Dermis blood vessel endothelial cell (primary cell): ENCODE measurements around the gene MAEA. TPM values are rescaled to one million over a fixed set of nuclear protein-coding genes. Genes with fewer than 3 reads are reported as not detected.

Source experiments
- DNase-seq: peaks from one replicate; pipeline ENCODE4 v3.0.0; 2010
- total RNA-seq: library from RNA; depleted of rRNA; stranded (reverse); fragments of >200 nt; gene quantifications from 2 replicates; pipeline ENCODE4 v1.2.3, GENCODE V29; 2014

The MAEA gene
- total RNA-seq, 1 donor from 2014 or later, result 75.9 TPM

DNA sequence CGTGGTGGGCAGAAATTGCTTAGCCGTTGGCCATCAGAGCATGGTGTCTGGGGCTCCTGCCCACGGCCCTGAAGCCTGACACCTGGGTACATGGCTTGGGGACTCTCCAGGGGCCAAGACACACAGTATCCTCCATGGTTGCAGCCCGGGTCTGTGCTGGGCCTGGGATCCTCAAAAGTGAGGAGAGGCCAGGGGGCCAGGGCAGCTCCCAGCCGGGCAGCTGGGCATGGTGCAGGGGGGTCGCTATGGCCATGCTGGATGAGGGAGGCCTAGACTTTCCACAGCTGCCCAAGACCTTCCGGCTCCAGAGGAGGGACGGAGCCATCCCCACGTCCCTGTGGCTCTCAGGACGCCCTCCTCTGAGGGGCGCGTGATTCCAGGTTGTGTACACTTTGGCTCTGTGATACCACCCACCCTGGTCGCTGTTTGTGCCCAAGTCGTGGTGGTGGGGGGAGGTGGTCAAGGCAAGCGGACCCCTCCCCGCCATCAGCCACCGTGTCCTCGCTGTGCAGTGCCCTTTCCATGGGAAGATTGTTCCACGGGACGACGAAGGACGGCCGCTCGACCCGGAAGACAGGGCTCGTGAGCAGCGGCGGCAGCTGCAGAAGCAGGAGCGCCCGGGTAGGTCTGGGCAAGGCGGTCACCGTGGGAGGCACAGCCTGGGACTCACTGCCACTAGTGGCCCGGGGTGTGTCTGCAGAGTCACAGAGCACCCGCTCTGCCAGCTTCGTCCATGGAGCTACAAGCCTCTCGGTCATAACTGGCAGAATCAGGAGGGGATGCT, 90.9 kb downstream of the MAEA start:
- no peak for DNase-seq

DNA sequence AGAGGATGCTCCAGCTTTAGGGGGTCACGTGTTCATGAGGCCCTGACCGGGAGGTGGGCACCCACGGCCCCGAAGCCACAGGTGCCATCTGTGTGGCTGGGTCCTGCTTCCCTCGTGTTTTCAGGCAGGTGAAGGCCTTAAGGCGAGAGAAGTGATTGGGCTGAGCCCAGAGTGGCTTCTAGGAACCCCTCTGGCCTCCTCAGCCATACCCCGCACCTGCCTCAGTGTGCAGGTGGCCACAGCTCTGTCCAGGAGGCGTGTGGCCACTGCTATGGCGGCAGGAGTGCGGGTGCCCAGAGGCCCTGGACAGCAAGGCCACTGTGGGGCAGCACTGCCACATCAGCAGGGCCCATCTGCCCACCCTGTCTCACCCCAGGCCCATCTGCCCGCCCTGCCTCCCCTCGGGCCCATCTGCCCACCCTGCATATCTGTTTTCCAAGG, 91.5 kb downstream of the MAEA start:
- no peak for DNase-seq

- DNase-seq, result no peak
These were observed 92.4 kb downstream of the MAEA start for GRCh38 chr4:1381944-1382541.

- DNase-seq, result no peak
These were observed 93.4 kb downstream of the MAEA start for GRCh38 chr4:1382776-1383727.

DNA sequence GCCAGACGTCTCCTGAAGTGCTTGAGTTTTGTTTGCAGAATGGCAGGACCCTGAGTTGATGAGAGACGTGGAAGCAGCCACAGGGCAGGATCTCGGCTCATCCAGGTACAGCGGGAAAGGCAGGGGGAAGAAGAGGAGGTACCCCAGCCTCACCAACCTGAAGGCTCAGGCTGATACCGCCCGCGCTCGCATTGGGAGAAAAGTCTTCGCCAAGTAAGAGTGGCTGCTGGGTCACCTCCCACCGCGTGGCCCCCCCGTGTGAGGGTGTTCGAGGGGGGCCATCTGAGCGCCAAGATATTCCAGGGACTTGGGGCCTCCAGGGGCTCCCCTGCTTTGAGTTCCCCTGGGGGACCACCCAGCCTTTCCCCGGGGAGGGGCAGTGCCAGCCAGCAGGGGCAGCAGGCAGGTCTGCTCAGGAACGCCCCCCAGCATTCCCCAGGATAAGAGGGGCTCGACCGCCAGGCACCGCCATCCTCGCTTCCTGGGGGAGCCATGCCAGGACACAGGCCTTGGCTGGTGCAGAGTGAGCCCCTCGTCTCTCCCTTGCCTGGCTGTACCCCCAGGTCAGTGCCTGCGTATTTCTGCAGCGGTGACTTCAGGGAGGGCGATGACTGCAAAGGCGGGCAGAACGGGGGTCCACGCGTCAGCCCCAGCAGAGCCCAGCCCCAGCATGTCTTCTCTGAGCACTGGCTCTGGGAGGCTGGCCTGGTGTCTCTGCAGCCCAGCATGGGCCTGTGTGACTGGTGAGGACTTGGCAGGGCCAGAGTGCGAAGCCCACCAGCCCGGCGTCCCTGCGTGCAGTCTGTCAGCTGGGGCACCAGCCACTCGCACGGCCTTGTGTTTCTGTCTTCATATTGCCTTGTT, 94.3 kb downstream of the MAEA start:
- DNase-seq, result no peak

GRCh38 chr4:1384675-1385372, 95.1 kb downstream of the MAEA start:
- DNase-seq, result no peak

DNA sequence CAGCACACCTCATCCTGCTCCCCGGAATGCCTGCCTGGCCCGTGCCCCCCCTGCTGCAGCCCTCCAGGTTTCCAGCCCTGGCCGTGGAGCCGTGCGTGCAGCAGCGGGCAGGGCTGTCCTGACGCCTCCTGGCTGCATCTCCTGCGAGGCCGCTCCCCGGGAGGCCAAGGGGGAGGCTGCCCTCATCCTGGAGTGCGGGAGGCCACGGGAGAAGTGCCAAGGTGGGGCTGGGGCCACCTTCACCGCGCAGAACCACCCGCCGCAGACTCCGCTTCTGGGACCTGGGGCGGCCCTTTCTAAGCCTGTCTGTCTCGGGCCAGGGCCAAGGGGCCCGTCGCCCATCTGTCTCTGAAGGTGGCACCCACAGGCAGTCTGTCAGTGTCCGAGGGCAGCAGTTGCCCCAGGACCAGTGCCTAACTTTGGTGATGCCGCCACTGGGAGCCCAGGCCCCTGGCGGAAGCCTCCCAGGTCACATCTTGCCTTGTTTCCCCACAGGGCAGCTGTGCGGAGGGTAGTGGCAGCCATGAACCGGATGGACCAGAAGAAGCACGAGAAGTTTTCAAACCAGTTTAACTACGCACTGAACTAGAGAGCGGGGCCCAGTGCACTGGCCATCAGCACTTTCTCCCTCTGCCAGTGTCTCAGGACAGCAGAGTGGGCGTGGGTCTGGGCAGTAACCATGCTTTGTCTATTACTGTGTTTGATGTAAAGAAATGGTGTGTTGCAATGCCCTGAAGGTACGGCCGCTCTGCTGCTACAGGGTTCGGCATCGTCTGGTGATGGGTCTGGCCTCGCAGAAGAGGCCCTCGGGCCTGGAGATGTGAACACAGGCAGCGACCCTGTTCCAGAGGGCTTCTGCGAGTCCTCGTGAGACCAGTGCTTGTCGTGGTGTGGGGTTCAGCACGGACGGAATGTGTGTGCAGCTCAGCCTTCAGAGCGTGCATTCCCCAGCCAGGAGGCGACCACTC, 96.0 kb downstream of the MAEA start:
- DNase-seq, result no peak

Other genes with a start within 250 kb of the MAEA start
- 0.85 and 1.1 TPM in 2 replicates for gene RNF212, start 176.3 kb upstream of the MAEA start, total RNA-seq
- gene SPON2, start 117.3 kb upstream of the MAEA start, total RNA-seq, result 0.65 and 1.5 TPM in 2 replicates
- gene CTBP1, start 40.8 kb upstream of the MAEA start, total RNA-seq, result 268 and 424 TPM in 2 replicates
- gene UVSSA, start 57.3 kb downstream of the MAEA start, total RNA-seq, result 6.1 and 6.5 TPM in 2 replicates
- not detected in 2 replicates for gene NKX1-1, start 116.6 kb downstream of the MAEA start, total RNA-seq